GM23338 (cell line): Measurements from ENCODE around the gene OR5F1.

ENCODE experiments used
- ETS1 ChIP-seq: IDR thresholded peaks from 2 replicates; pipeline ENCODE4 v1.6.1; 2016; ENCODE audit warnings: antibody characterized with exemption
- EZH2 ChIP-seq: fragments of 200-600 bp; sonication (generic); IDR thresholded peaks from one replicate; pipeline ENCODE4 v1.8.0; 2017; ENCODE audit warnings: antibody characterized with exemption, mild to moderate bottlenecking, low read depth; ENCODE audit not compliant: unreplicated experiment
- EZH2phosphoT487 ChIP-seq: fragments of 200-600 bp; sonication (generic); IDR thresholded peaks from one replicate; pipeline ENCODE4 v1.8.1; 2018; ENCODE audit warnings: antibody characterized with exemption; ENCODE audit not compliant: unreplicated experiment
- POLR2AphosphoS5 ChIP-seq: IDR thresholded peaks from 2 replicates; pipeline ENCODE4 v1.6.1; 2016; ENCODE audit warnings: antibody characterized with exemption, low read depth
- REST ChIP-seq: IDR thresholded peaks from one replicate; pipeline ENCODE4 v1.6.1; 2018; ENCODE audit warnings: antibody characterized with exemption; ENCODE audit not compliant: unreplicated experiment
- ZNF331 ChIP-seq: fragments of 250-450 bp; sonication (Bioruptor Pico); IDR thresholded peaks from 2 replicates; pipeline ENCODE4 v1.5.0; 2020; ENCODE audit warnings: low read depth, mild to moderate bottlenecking, moderate library complexity
- TF ChIP-seq, protein P1 (sequence below), 2 experiments: fragments of 200-600 bp in 1 of 2; sonication (generic) in 1 of 2; conservative IDR thresholded peaks; 2 replicates each; pipeline versions ENCODE4 v1.5.1 to v1.6.1; 2016 to 2017; ENCODE audit warnings: antibody characterized with exemption in 2 of 2, low read depth in 2 of 2, mild to moderate bottlenecking in 2 of 2, moderate library complexity in 1 of 2

GRCh38 chr11:55956521-55956920 lies 37.9 kb downstream of the OR5F1 start:
- TF ChIP-seq REST (no peak), EZH2 (no peak), EZH2phosphoT487 (no peak), ZNF331 (CRISPR knock-in tag) (no peak), POLR2AphosphoS5 (no peak), ETS1 (no peak)
- TF ChIP-seq, protein P1, sequence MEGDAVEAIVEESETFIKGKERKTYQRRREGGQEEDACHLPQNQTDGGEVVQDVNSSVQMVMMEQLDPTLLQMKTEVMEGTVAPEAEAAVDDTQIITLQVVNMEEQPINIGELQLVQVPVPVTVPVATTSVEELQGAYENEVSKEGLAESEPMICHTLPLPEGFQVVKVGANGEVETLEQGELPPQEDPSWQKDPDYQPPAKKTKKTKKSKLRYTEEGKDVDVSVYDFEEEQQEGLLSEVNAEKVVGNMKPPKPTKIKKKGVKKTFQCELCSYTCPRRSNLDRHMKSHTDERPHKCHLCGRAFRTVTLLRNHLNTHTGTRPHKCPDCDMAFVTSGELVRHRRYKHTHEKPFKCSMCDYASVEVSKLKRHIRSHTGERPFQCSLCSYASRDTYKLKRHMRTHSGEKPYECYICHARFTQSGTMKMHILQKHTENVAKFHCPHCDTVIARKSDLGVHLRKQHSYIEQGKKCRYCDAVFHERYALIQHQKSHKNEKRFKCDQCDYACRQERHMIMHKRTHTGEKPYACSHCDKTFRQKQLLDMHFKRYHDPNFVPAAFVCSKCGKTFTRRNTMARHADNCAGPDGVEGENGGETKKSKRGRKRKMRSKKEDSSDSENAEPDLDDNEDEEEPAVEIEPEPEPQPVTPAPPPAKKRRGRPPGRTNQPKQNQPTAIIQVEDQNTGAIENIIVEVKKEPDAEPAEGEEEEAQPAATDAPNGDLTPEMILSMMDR (conservative IDR thresholded peaks at IDR 0.05; ENCODE audit: low read depth in 2 of 2), result no peak
